Muscle of arm (tissue), 12 donors: ENCODE measurements around the gene PPFIA1. TPM values are rescaled to one million over a fixed set of nuclear protein-coding genes. Genes with fewer than 3 reads are reported as not detected.
"Not testable (repeated sequence)": the region's sequence is repeated elsewhere in the genome, so short reads cannot be mapped to it uniquely, and the experiment has no call there.

Experiments
- DNase-seq: peaks from one replicate; pipeline ENCODE4 v3.0.0-alpha.2; 2013
- polyA plus RNA-seq, 12 donors: library from polyadenylated mRNA; unstranded; fragments of 120-200 nt; gene quantifications; one replicate each; pipeline ENCODE4 v1.2.1, GENCODE V29; 2013; ENCODE audit not compliant: insufficient read length in 12 of 12

PPFIA1 gene
- polyA plus RNA-seq, 12 donors: 28.1 to 46.4 (median 32.6) TPM; not detected in 1

DNA sequence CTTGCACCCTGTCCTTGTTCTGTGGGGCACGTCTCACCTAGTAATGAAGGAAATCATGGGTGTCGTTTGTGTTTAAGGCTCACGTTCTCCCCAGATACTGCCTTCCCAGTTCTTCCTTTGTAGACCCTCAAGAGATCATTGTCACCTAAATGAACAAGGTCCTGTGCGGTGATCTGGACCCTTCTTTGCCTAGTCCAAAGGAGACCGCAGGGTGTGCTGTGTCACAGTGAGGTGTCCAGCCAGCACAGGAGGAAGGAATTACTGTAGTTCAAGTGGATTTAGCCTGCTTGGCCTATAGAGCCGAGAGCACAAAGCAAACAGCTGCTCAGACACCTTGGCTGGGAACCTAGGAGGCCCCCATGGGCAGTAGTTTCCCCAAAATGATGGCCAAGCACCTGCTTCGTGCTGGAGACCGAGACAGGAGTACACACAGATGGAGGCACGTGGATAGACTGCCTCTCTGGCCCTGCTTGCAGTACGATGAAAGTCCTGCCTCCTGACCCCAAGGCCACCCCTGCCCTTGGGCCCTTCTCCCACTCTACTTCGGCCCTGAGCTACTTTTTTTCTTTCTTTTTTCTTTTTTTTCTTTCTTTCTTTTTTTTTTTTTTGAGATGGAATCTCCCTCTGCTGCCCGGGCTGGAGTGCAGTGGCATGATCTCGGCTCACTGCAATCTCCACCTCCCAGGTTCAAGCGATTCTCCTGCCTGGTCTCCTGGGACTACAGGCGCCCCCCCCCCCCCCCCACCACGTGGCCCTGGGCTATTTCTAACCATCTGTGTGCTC lies 19.4 kb upstream of the PPFIA1 start:
- DNase-seq: peak; percentile 80

DNA sequence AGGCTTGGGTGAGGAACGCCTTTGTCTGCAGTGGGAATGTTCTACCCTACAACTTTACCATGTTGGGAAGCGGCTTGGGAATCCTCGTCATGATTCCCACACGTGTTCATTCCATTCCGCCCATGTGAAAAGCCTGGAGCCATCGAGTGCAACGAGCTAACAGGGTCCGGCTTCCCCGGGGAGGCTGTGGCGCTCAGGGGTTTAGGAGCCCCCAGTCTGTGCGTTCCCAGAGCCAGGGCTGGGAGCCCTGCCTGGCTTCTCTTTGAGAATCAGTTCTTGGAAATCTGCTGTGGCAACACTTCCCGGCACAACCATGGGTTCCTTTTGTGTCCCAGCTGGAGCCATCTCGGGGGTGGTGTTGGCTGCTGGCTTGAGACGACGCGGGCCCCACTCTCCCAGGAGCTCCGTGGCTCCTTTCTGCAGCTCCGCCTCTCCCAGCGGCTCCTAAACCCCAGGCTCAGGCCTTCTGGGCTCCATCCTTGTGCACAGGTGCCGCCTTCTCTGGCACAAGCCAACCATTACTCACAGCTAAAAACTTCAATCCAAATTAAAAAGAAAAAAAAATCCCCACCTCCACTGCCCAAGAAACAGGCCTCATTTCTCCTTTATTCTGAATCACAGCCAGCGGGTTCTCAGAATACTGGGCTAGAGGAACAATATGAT lies 18.7 kb upstream of the PPFIA1 start:
- DNase-seq: peak; percentile 15

DNA sequence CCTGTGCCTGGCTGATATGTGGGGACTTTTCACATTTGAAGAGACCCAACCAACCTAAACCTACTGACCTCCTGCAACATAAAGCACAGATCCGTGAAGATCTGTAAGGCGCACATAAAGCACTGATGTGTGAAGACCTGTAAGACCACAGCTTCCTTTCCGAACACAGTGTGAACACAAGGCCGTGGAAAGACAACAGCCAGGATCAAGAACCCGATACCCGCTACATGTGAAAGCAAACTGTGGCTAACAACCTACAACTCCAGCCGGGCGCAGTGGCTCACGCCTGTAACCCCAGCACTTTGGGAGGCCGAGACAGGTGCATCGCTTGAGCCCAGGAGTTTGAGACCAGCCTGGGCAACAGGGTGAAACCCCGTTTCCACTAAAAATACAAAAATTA lies 17.6 kb upstream of the PPFIA1 start:
- DNase-seq: no peak

DNA sequence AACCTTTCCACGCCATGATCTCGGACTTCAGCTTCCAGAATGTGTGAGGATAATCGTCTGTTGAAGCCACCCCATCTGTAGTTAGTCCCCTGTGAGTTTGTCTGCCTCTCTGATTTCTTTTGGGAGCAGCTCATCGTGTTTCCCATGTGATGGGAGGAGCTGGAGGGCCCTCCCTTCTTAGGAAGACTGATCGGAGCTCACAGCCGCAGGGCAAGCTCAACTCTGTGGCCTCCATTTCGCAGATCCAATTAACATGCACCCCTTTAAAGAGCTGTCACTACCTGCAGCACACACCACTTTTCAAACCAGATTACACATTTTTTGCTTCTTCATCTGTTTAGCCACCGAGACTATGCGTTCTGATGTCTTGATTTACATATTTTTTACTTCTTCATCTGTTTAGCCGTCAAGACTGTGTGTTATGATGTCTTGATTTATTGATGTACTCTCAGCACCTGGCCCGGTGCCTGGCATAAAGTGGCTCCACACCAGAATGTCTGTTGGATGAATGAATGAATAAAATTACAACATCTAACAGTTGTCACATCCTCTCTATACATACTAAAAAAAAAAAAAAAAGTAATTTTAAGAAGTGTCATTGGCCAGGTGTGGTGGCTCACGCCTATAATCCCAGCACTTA lies 14.9 kb upstream of the PPFIA1 start:
- DNase-seq: no peak

DNA sequence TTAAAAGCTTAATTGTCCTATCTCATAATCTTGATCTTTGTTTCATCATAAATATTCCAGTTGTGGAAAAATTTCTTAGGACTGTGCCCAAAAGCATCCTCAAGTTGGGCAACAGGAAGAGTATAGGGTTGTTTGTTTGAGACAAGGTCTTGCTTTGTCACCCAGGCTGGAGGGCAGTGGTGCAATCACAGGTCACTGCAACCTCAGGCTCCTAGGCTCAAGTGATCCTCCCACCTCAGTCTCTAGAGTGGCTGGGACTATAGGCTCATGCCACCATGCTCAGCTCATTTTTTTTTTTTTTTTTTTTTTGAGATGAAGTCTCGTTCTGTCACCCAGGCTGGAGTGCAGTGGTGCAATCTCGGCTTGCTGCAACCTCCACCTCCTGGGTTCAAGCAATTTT lies 11.4 kb upstream of the PPFIA1 start:
- not testable (repeated sequence) for DNase-seq

DNA sequence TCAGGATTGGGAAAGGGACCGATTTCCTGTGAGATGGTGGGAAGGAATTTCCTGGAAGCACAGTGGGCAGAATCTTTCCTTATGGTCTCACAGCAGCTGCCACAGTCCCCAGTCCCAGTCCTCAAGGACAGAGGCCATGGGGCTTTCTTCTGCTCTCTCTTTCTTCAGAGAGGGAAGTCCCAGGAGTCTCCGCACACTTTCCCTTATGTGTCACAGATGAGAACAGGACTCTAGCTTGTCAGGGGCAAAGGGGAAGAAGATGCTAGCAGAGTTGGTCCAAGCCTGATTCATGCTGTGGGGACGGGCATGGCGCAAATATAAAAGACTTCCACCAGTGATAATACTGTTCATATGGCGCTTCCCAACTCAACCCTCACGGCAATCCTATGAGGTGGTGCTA lies 7.5 kb upstream of the PPFIA1 start:
- DNase-seq: no peak

DNA sequence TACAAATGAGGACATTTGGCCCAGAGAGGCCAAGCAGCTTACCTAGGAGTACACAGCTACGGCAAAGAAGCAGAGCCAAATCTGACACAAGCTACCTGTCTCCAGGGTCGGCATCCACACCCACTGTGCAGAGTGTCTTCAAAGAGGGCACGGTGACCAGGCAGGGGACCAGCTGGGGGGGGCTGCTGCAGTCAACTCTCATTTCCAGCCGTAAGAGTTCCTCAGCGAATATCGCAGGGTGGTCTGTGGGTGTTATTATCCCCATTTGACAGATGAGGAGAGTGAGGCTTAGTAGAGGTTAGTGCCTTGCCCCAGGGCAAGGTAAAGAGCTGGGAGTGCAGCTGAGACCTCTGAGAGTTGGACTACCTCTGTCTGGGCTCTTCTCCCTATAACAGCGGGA lies 7.1 kb upstream of the PPFIA1 start:
- DNase-seq: no peak

DNA sequence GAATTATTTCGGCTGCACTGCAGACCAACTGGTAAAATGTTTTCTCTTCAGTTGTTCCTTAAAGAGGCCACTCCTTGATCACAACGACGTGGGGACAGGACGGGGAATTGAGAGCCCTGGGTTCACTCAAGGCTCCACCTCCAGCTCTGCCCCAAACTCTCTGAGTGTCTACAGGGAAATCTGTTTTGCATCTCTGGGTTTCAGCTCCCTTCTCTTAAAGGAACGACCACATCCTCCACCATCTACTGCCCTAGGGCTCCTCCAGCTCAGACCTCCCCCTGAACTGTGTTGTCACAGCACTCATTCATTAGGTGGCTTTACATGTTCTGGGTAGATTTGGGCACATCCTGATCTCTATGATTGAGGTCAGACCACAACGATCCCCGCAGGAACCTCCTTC lies 5.1 kb upstream of the PPFIA1 start:
- no peak for DNase-seq

DNA sequence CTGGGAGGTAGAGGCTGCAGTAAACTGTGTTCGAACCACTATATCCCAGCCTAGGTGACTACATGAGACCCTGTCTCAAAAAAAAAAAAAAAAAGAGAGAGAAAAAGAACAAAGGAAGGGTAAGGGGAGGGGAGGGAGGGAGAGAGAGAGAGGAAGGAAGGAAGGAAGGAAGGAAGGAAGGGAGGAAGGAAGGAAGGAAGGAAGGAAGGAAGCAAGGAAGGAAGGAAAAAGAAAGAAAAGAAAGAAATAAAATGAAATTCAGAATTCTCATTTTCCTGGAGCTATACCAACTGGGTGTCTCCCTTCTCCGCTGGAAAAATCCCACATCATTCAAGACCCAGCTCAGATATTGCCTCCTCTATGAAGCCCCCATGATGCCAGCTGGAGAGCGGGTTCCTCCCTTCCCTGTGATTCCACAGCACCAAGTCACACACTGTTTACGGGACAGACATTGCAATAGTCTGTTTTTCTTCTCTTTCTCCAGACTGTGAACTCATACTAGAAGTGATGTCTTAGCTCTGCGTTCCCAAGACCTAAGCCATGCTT lies 3.0 kb upstream of the PPFIA1 start:
- no peak for DNase-seq

DNA sequence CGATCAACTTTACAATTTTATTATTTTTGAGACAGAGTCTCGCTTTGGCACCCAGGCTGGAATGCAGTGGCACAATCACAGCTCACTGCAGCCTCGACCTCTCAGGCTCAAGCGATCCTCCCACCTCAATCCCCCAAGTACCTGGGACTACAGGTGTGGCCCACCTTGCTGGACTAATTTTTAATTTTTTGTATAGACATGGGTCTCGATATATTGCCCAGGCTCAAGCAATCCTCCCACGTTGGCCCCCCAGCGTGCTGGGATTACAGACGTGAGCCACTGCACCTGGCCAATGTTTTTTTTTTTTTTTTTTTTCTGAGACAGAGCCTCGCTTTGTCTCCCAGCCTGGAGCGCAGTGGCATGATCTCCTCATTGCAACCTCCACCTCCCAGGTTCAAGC lies 2.0 kb upstream of the PPFIA1 start:
- DNase-seq: no peak

DNA sequence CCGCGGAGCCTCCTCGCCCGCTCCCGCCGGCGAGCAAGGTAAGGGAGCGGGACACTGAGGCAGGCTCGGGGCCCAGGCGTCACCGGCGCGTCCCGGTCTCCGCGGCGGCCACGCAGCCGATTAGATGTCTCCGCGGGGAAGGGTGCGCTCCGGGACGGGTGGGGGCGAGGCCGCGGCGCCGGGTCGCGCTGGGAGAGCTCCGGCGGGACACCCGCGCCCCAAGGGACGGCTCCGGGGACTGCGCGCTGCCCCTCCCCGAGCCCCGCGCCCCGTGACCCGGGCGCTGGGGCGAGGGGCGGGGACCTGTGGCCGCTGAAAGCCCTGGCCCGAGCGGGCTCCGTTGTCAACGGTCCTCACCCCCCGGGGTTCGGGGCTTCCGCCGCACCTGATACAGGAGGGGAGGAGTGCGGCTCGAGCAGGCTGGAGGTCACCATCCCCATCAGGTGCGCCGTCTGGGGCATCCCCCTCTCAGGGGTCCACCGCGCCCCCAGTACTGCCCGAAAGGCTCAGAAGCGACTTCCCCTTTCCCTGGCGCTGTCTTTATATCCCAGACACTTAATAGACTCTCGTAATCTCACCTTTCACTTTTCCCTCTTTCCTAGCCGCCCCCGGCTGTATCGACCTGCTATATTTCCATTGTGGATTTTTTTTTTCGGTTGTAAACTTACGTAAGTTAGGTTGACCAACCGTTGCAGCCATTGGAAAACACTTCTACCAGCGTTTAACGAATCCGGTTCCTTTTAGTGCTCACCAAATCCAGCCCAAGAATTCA lies 573 bp downstream of the PPFIA1 start:
- DNase-seq: no peak

DNA sequence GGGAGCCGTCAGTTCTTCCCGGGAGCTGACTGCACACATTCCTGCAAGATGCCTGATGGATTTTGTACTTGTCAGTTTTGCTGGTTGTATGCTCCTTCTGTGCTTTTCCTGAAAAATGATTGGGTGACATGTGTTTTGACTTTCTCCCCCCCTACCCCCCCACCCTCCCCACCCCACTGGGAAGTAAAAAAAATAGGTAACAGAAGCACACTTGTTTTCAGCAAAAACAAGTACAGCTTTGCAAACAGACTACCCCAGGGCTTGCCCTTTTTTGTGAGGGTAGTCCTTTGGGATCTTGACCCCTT lies 1.1 kb downstream of the PPFIA1 start:
- DNase-seq: no peak

DNA sequence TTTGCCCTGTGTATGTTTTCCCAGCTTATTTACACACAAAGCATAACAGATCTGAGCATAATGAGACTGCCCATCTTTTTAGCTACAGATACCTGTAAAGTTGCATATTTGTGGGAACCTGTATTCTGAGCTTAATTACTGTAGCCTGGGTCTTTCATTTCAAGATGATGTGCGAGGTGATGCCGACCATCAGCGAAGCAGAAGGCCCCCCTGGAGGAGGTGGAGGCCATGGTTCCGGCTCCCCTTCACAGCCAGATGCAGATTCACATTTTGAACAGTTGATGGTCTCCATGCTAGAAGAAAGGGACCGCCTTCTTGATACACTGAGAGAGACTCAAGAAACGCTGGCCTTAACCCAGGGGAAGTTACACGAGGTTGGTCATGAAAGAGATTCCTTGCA lies 1.5 kb downstream of the PPFIA1 start:
- no peak for DNase-seq

DNA sequence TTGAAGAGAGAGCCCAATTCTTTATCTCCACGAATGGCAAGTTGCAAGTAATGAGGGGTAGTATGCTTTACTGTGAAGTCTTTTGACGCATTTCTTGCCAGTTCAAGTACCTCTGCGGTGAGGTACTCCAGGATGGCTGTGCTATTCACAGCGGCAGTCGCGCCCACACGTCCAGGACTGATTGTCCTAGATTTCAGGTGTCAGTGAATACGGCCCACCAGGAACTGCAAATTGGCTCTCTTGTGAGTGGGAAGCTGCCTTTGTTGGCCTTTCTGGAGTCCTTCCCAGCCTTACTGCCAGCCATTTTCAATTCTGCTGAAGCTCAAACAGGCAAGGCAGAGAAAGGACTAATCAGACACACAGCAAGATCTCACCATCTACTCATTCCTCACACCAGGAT lies 8.5 kb downstream of the PPFIA1 start:
- DNase-seq: no peak

DNA sequence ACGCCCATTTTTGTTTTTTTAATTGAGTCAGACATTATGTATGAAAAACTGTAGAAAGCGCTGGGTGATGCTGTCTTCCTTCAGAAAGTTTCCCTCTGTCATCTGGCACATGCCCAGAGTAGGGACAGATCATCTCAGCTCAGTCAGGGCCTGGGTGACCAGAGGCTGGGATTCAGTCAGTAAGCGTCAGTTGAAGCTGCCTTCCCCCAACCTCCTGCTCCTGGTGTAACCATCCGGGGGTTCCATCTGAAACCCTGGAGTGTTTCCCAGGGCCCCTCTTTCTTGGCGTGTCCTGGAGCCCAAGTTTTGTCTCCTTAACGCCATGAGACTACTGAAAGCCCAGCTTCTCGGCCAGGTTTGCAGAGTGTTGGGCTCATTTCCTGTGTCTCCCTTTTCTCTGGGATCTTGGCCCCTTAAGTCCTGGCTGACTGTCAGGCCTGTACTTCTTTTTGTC lies 10.7 kb downstream of the PPFIA1 start:
- peak; percentile 69 for DNase-seq

DNA sequence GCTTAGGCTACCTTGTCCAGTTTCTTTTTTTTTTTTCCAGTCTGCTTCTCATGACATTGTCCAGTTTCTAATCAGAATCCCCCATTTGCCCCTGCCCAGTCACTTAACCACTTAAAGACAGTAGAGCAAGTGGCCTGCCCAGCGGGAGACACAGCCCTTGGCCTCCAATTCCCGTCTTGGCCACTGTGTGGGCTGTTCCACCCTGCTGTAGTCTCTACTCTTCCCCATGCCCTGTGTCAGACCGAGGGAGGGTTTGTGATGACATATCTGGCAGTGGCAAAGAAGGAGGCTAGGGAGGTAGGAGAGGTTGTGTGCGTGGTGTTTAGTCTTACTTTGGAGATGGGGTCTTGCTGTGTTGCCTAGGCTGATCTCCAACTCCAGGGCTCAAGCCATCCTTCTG lies 11.5 kb downstream of the PPFIA1 start:
- DNase-seq: no peak

DNA sequence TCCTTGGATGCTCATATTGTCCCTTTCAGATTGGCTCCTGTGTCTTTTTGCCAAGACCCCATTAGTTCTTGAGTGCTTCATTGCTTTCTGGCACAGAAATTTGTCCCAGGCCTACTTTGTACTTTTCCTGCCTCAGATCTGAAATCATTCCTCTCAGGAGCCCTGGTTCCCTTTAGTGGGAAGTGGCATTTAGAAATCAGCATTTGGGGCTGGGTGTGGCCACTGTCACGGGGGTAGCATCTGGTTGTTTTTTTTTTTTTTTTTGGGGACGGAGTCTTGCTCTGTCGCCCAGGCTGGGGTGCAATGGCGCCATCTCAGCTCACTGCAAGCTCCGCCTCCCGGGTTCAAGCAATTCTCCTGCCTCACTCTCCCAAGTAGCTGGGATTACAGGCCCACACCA lies 18.2 kb downstream of the PPFIA1 start:
- no peak for DNase-seq

DNA sequence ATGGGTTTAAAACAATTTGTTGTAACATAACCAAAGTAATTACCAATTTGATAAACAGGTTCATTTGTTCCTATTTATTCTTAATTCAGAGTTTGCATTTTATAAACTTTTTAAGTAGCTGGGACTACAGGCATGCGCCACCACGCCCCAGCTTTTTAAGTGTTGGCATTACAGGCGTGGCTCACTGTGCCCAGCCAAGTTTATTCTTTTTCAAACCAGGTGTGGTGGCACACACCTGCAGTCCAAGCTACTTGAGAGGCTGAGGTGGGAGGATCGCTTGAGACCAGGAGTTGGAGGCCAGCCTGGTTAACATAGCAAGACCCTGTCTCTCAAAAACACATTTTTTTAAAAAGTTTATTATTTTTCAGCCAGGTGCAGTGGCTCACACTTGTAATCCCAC lies 19.1 kb downstream of the PPFIA1 start:
- DNase-seq: no peak

DNA sequence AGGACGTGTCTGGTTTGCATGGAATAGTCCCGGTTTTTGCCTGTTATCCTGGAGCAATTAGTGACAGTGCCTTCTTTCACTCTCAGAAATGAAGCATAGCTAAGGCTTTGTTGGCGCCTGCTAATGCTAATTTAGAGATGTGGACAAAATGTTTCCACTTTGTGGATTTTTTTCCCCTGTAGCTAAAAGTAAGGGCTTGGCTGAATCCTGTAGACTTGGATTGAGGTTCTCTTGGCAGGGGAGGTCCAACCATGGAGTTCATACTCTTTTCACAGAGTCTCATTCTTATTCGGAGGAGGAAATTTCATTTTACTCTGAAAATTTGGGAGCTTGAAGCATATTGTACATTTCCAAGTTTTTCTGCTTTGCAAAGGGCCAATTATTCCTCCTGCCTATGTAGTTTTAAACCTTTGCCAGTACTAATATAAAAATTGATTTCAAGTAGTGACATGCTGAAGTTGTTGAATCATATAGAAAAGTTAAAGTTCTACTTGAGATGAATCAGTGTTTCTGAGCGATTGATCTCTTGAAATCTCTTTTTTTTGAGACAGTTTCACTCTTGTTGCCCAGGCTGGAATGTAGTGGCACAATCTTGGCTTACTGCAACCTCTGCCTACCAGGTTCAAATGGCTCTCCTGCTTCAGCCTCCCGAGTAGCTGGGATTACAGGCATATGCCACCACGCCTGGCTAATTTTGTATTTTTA lies 20.0 kb downstream of the PPFIA1 start:
- no peak for DNase-seq

DNA sequence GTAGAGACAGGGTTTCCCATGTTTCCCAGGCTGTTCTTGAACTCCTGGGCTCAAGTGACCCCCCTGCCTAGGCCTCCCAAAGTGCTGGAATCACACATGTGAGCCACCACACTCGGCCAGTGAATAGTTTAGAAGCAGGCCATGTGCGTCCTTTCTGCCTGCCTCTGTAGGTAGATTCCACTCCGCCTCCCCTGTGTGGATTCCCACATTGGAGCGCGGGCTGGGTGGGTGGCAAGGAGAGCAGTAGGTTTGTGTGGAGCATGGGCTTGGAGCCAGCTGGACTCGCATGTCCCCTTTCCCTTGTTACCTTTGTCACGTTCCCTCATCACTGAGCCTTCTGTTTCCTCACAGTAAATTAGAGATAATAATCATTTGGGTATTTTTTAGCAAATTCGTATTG lies 21.7 kb downstream of the PPFIA1 start:
- no peak for DNase-seq

DNA sequence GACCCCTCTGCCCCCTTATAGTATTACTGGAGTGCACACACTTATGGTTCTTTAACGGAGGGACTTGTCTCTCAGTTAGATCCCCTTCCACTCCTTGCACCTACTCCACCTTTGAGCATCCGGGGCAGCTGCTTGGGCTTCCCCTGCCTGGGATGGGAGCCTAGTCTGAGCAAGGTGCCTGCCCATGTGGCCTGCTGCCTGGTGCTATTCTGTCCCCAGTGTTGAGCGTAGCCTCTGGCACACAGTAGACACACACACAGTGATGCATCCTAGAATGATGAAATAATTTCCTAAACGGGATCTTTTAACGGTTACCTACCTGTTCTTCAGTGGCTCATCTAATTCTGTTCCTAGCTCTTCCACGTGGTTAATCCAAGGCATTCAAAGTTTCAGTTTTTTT lies 22.4 kb downstream of the PPFIA1 start:
- no peak for DNase-seq

DNA sequence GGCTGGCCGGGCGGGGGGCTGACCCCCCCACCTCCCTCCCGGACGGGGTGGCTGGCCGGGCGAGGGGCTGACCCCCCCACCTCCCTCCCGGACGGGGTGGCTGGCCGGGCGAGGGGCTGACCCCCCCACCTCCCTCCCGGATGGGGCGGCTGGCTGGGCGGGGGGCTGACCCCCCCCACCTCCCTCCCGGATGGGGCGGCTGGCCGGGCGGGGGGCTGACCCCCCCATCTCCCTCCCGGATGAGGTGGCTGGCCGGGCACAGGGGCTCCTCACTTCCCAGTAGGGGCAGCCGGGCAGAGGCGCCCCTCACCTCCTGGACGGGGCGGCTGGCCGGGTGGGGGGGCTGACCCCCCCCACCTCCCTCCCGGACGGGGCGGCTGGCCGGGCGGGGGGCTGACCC lies 24.7 kb downstream of the PPFIA1 start:
- not testable (repeated sequence) for DNase-seq
